Loucy (cell line): ENCODE data around the gene THRSP.
"Not testable (repeated sequence)": the region's sequence is repeated elsewhere in the genome, so short reads cannot be mapped to it uniquely, and the experiment has no call there.

Experiments
- H2AFZ ChIP-seq: fragments of 200-600 bp; sonication (generic); 2 replicates; pipeline ENCODE4 v1.6.0; 2016; ENCODE audit warnings: antibody characterized with exemption, mild to moderate bottlenecking, low read length, moderate library complexity
- H3F3A ChIP-seq: fragments of 200-600 bp; 2 replicates; pipeline ENCODE4 v1.6.0; 2016; ENCODE audit warnings: antibody characterized with exemption, low read depth, mild to moderate bottlenecking
- H3K27me3 ChIP-seq: fragments of 200-600 bp; sonication (generic); 2 replicates; pipeline ENCODE4 v1.6.1; 2014; ENCODE audit warnings: low read length, mild to moderate bottlenecking; ENCODE audit not compliant: insufficient read depth, poor library complexity, severe bottlenecking
- H3K36me3 ChIP-seq: fragments of 200-600 bp; sonication (generic); 2 replicates; pipeline ENCODE4 v1.6.1; 2016; ENCODE audit warnings: low read length; ENCODE audit not compliant: insufficient read depth
- H3K4me1 ChIP-seq: fragments of 200-600 bp; sonication (generic); 2 replicates; pipeline ENCODE4 v1.5.1; 2014; ENCODE audit warnings: low read length, mild to moderate bottlenecking; ENCODE audit not compliant: insufficient read depth, poor library complexity, severe bottlenecking
- H3K4me2 ChIP-seq: fragments of 200-600 bp; sonication (generic); 2 replicates; pipeline ENCODE4 v1.6.0; 2014; ENCODE audit warnings: antibody characterized with exemption, low read length, low read depth, mild to moderate bottlenecking; ENCODE audit not compliant: poor library complexity, severe bottlenecking
- H3K4me3 ChIP-seq: fragments of 200-600 bp; sonication (generic); 2 replicates; pipeline ENCODE4 v1.5.1; 2014; ENCODE audit warnings: low read length, mild to moderate bottlenecking, mixed read lengths; ENCODE audit not compliant: poor library complexity, severe bottlenecking
- H3K79me2 ChIP-seq: fragments of 200-600 bp; sonication (generic); 2 replicates; pipeline ENCODE4 v1.6.1; 2014; ENCODE audit warnings: low read length; ENCODE audit not compliant: insufficient read depth
- H3K9ac ChIP-seq: fragments of 200-600 bp; sonication (generic); 2 replicates; pipeline ENCODE4 v1.6.0; 2014; ENCODE audit warnings: mild to moderate bottlenecking, low read depth, low read length, moderate library complexity; ENCODE audit not compliant: poor library complexity, severe bottlenecking
- H3K9me2 ChIP-seq: fragments of 200-600 bp; sonication (generic); replicated peaks from 2 replicates; pipeline ENCODE4 v1.6.1; 2016; ENCODE audit warnings: low read depth, low read length, mixed read lengths
- H3K9me3 ChIP-seq: fragments of 200-600 bp; sonication (generic); 2 replicates; pipeline ENCODE4 v1.6.1; 2014; ENCODE audit warnings: mild to moderate bottlenecking, antibody characterized with exemption, low read length, low read depth; ENCODE audit not compliant: insufficient read depth
- H4K20me1 ChIP-seq: fragments of 200-600 bp; sonication (generic); 2 replicates; pipeline ENCODE4 v1.6.0; 2014; ENCODE audit warnings: antibody characterized with exemption, low read length, mild to moderate bottlenecking; ENCODE audit not compliant: insufficient read depth, poor library complexity, severe bottlenecking
- EZH2phosphoT487 ChIP-seq: fragments of 200-600 bp; IDR thresholded peaks from 2 replicates; pipeline ENCODE4 v1.6.1; 2018; ENCODE audit warnings: antibody characterized with exemption, mild to moderate bottlenecking, moderate library complexity, borderline replicate concordance
- TF ChIP-seq, protein P1 (sequence below): fragments of 200-600 bp; sonication (generic); conservative IDR thresholded peaks from 2 replicates; pipeline ENCODE4 v1.5.1; 2014; ENCODE audit warnings: mild to moderate bottlenecking, antibody characterized with exemption, low read length

Gene THRSP

DNA sequence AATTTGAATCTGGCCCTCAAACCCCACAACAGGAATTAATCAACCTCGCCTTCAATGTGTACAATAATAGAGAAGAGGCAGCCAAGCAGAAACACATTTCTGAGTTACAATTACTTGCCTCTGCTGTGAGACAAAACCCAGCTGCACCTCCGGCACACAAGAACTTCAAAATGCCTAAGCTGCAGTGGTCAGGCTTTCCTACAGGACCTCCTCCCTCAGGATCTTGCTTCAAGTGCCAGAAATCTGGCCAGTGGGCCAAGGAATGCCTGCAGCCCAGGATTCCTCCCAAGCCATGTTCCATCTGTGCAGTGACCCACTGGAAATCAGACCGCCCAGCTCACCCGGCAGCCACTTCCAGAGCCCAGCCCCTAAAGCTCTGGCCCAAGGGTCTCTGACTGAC lies 19.4 kb downstream of the THRSP start:
- Histone ChIP-seq H3K9me2 (no peaks in the 10 kb centered on the region), H3K36me3 (no peaks in the 10 kb centered on the region), H3K4me1 (peaks cover 25% of the 10 kb centered on the region), H3K79me2 (peaks cover 21% of the 10 kb centered on the region), H3K9me3 (no peaks in the 10 kb centered on the region), H2AFZ (no peak overlapping the region), H3K27me3 (no peaks in the 10 kb centered on the region), H3K4me3 (no peak overlapping the region), H3K9ac (no peak overlapping the region), H4K20me1 (peaks cover 10% of the 10 kb centered on the region), H3K4me2 (no peak overlapping the region), H3F3A (no peaks in the 10 kb centered on the region)
- TF ChIP-seq EZH2phosphoT487: no peak
- TF ChIP-seq, protein P1, sequence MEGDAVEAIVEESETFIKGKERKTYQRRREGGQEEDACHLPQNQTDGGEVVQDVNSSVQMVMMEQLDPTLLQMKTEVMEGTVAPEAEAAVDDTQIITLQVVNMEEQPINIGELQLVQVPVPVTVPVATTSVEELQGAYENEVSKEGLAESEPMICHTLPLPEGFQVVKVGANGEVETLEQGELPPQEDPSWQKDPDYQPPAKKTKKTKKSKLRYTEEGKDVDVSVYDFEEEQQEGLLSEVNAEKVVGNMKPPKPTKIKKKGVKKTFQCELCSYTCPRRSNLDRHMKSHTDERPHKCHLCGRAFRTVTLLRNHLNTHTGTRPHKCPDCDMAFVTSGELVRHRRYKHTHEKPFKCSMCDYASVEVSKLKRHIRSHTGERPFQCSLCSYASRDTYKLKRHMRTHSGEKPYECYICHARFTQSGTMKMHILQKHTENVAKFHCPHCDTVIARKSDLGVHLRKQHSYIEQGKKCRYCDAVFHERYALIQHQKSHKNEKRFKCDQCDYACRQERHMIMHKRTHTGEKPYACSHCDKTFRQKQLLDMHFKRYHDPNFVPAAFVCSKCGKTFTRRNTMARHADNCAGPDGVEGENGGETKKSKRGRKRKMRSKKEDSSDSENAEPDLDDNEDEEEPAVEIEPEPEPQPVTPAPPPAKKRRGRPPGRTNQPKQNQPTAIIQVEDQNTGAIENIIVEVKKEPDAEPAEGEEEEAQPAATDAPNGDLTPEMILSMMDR: no peak

- H2AFZ ChIP-seq, H3K27me3 ChIP-seq, H3K4me3 ChIP-seq, H4K20me1 ChIP-seq, H3K4me2 ChIP-seq, H3K36me3 ChIP-seq, H3K9me2 ChIP-seq, H3K9me3 ChIP-seq, H3K9ac ChIP-seq, H3K79me2 ChIP-seq, H3F3A ChIP-seq: not testable (repeated sequence)
- peaks cover 21% of the 10 kb centered on the region for H3K4me1 ChIP-seq
Observed at GRCh38 chr11:78084506-78084905, 20.8 kb downstream of the THRSP start.

DNA sequence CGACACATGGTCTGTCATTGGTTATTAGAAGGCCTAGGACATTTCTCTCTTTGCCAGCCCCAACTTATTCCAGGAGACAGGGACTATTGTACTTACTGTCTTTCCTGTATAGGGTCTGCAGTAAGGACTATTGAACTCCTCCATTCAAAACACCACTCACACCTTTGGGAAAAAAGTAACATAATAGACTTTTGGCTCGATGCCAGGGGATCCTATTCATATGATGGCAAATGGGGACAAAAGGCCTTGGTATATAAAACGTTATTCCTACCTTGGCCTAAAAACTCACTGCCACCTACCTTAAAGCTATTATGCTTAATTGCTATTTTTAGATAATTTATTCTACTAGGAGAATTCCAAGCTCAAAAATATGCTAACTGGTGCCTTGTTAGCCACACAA lies 22.3 kb downstream of the THRSP start:
- Histone ChIP-seq H3K4me1 (peaks cover 9% of the 10 kb centered on the region), H3K36me3 (no peaks in the 10 kb centered on the region), H3K9me3 (no peaks in the 10 kb centered on the region), H3K9me2 (no peaks in the 10 kb centered on the region), H2AFZ (no peak overlapping the region), H3K4me2 (no peak overlapping the region), H3F3A (no peaks in the 10 kb centered on the region), H3K9ac (no peak overlapping the region), H3K4me3 (no peak overlapping the region), H3K27me3 (no peaks in the 10 kb centered on the region), H3K79me2 (no peaks in the 10 kb centered on the region), H4K20me1 (no peaks in the 10 kb centered on the region)
- no peak for TF ChIP-seq EZH2phosphoT487
- TF ChIP-seq, protein P1: no peak

DNA sequence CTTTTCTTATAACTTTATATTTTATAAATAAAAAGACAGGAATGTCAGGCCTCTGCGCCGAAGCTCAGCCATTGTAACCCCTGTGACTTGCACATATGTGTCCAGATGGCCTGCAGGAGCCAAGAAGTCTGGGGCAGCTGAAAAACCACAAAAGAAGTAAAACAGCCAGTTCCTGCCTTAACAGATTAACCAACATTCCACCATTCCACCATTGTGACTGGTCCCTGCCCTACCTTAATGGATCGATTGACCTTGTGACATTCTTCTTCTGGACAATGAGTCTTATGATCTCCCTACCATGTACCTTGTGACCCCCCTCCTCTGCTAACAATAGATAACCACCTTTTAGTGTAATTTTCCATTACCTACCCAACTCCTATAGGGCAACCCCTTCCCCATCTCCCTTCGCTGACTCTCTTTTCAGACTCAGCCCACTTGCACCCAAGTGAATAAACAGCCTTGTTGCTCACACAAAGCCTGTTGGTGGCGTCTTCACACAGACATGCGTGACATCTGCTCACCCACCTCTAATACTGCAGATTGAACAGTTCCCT lies 22.9 kb downstream of the THRSP start:
- H3K9me2 ChIP-seq, H3F3A ChIP-seq: not testable (repeated sequence)

More for the DNA sequence above, 22.9 kb downstream of the THRSP start:
- H3K4me1 ChIP-seq, H3K36me3 ChIP-seq, H3K27me3 ChIP-seq, H3K9me3 ChIP-seq, H3K4me3 ChIP-seq, H3K79me2 ChIP-seq, H4K20me1 ChIP-seq, H3K4me2 ChIP-seq, H2AFZ ChIP-seq, H3K9ac ChIP-seq: not testable (repeated sequence)
